Measurements from ENCODE around the gene FBXW7.

DNA sequence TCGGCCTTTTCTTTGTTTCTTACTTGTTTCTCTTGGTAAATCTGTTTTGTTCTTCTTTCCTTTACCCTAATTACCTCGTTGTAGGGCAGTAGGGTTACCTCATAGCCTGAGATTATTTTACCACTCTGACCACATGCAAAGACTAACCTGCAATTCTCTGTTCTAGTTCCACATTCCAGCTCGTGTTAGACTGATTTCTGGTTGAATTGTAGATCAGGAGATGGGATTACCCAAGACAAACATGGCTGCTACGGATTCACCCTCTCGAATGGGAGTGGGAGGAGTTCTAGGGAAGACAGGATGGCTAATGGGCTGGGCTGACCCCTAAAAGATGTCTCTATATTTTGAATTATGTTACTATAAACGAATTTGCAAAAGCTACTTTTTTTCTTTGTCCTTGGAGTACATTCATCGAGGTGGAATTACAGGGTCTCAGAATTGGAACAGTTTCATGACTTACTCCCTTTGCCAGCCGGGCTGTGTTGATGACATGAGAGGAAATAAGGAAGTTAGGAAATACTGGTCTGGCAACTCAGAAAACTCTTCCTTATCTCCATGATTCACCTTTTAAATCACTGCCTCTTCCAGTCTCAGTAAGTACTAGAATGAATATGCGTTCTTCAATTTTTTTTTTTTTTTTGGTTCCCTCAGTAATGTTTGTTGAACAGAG lies 36.7 kb upstream of the FBXW7 start:
- TF ChIP-seq POLR2AphosphoS5 (IDR thresholded peaks at IDR 0.05; ENCODE audit: insufficient read depth in 1 of 2, low read depth in 1 of 2) (peak in 1 of 2 donors; percentile 16), POLR2A (IDR thresholded peaks at IDR 0.05) (no peak)
- TF ChIP-seq, protein P1, sequence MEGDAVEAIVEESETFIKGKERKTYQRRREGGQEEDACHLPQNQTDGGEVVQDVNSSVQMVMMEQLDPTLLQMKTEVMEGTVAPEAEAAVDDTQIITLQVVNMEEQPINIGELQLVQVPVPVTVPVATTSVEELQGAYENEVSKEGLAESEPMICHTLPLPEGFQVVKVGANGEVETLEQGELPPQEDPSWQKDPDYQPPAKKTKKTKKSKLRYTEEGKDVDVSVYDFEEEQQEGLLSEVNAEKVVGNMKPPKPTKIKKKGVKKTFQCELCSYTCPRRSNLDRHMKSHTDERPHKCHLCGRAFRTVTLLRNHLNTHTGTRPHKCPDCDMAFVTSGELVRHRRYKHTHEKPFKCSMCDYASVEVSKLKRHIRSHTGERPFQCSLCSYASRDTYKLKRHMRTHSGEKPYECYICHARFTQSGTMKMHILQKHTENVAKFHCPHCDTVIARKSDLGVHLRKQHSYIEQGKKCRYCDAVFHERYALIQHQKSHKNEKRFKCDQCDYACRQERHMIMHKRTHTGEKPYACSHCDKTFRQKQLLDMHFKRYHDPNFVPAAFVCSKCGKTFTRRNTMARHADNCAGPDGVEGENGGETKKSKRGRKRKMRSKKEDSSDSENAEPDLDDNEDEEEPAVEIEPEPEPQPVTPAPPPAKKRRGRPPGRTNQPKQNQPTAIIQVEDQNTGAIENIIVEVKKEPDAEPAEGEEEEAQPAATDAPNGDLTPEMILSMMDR (IDR thresholded peaks at IDR 0.05), result no peak
